ENCODE results near the gene USP24.

DNA sequence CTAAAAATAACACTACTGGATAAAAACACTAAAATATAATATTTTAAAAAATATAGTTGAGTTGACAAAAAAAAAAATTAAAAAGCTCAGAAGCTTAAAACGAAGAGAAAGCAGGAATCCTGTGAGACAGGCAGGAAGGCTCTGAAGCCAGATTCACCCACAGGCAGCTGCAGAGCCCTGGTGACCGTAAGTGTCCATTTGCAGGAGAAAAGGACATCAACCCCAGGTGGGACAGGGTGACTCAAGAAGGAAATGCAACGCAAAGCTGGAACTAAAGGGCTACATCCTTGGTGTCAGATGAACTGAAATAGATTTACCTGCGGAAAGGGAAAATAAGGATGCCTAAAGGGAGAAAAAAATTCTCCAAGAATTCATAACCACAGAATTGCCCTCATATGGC, 46.8 kb downstream of the USP24 start:
- TF ChIP-seq, protein P1, sequence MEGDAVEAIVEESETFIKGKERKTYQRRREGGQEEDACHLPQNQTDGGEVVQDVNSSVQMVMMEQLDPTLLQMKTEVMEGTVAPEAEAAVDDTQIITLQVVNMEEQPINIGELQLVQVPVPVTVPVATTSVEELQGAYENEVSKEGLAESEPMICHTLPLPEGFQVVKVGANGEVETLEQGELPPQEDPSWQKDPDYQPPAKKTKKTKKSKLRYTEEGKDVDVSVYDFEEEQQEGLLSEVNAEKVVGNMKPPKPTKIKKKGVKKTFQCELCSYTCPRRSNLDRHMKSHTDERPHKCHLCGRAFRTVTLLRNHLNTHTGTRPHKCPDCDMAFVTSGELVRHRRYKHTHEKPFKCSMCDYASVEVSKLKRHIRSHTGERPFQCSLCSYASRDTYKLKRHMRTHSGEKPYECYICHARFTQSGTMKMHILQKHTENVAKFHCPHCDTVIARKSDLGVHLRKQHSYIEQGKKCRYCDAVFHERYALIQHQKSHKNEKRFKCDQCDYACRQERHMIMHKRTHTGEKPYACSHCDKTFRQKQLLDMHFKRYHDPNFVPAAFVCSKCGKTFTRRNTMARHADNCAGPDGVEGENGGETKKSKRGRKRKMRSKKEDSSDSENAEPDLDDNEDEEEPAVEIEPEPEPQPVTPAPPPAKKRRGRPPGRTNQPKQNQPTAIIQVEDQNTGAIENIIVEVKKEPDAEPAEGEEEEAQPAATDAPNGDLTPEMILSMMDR (conservative IDR thresholded peaks at IDR 0.05; ENCODE audit: low read length) = no peak
- no peak for TF ChIP-seq EZH2phosphoT487 (IDR thresholded peaks at IDR 0.05; ENCODE audit: borderline replicate concordance)
